Esophagus (tissue), 2 donors: ENCODE measurements around the gene DDX41. TPM values are rescaled to one million over a fixed set of nuclear protein-coding genes. Genes with fewer than 3 reads are reported as not detected.
A peak's percentile ranks its signal among the peaks of the same experiment; 100 is the strongest.

Source experiments
- H3K27ac ChIP-seq, 2 donors: one replicate each; pipeline ENCODE4 v1.5.1; 2013; ENCODE audit warnings: low read depth in 2 of 2, mild to moderate bottlenecking in 2 of 2, inconsistent platforms in 1 of 2, low read length in 1 of 2, moderate library complexity in 1 of 2
- H3K27me3 ChIP-seq, 2 donors: one replicate each; pipeline ENCODE4 v1.6.1; 2013; ENCODE audit warnings: low read length in 2 of 2, control low read depth in 1 of 2, mild to moderate bottlenecking in 1 of 2; ENCODE audit not compliant: insufficient read depth in 2 of 2, control insufficient read depth in 1 of 2
- H3K36me3 ChIP-seq, 2 donors: one replicate each; pipeline ENCODE4 v1.6.1; 2013; ENCODE audit warnings: low read length in 1 of 2; ENCODE audit not compliant: control insufficient read depth in 2 of 2, insufficient read depth in 2 of 2
- H3K4me1 ChIP-seq, 2 donors: one replicate each; pipeline ENCODE4 v1.6.1; 2013; ENCODE audit warnings: low read length in 1 of 2; ENCODE audit not compliant: control insufficient read depth in 2 of 2, insufficient read depth in 2 of 2
- H3K4me3 ChIP-seq, 2 donors: one replicate each; pipeline ENCODE4 v1.5.1; 2013; ENCODE audit warnings: low read length in 2 of 2, mild to moderate bottlenecking in 2 of 2, low read depth in 1 of 2, moderate library complexity in 1 of 2
- H3K9me3 ChIP-seq, 2 donors: one replicate each; pipeline ENCODE4 v1.6.1; 2013; ENCODE audit warnings: mild to moderate bottlenecking in 2 of 2, low read depth in 1 of 2, low read length in 1 of 2, moderate library complexity in 1 of 2; ENCODE audit not compliant: control insufficient read depth in 2 of 2, insufficient read depth in 1 of 2
- WGBS, 2 donors: extraction: QIAGEN DNeasy Blood & Tissue Kit; methylation state at CpG; one replicate each; pipeline ENCODE4 v1.1.7; 2013; 5-methylcytosine and 5-hydroxymethylcytosine counted together
- polyA plus RNA-seq, 2 donors: library from polyadenylated mRNA; stranded (reverse); fragments of 200-250 nt; gene quantifications; one replicate each; pipeline ENCODE4 v1.2.3, GENCODE V29; 2013
- donor health status: healthy with polysubstance abuse.
- donor health status: Bipolar disorder and iron deficiency.

Gene DDX41
- polyA plus RNA-seq, 2 donors = 57.0 to 73.8 TPM

DNA sequence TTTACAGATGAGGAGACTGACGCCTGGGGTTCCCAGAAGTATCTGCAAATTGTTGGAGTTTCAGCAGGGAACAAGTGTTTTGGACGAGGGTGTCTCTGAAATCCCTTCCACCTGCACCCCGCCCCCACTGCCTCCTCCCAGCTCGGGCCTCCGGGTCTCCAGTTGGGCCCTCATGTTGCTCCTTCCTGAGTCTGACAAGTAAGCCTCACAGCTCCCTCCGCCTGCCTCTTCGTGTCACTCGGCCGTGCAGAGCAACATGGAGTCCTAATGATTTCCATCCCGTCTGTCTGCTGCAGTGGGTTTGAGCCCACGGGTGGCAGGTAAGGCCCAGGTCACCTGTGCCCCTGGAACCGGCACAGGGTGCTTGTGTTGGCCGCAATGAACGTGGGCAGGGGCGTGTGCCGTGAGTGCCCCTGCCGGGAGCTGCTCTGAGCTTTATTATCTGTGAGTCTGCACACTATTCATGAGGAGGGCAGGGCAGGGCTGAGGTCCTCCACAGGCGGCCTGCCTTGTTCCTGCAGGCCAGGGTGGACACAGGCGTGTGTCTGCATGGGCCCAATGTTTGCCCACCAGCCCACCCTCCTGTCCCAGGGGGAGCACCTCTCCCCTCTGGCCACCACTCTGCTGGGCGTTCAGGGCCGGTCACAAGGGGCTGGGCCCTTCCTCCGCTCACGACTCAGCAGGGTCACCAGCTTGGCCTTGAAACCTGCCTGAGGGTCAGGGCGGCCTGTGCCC is 13.2 kb downstream of the DDX41 start:
- Histone ChIP-seq H3K9me3 (no peaks in the 10 kb centered on the region), H3K36me3 (peaks cover 0 to 6% of the 10 kb centered on the region in 2 donors), H3K4me3 (no peak overlapping the region), H3K4me1 (peaks cover 0 to 2% of the 10 kb centered on the region in 2 donors), H3K27ac (no peak overlapping the region), H3K27me3 (no peaks in the 10 kb centered on the region)
- WGBS, 2 donors = 82 to 86% methylated on average over 24 of the region's 24 CpGs

DNA sequence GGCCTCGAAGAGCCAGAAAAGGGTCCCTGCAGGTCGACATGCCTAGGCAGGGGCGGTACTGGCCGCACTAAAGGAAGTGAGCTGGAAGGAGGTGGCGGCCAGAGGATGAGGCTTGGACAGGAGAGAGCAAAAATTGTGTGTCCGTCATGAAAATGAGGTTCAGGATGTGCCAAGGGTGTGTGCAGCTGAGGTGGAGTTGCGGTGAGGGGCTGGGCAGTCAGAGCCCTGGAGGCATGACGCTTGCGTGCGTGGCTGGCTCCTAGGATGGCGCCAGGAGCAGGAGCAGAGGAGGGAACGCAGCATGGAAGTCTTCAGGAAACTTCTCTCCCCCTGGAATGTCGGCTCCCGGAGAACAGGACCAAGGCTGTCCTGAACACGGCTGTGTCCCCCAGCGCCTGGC is 13.9 kb downstream of the DDX41 start:
- no peak overlapping the region for H3K27ac ChIP-seq
- no peaks in the 10 kb centered on the region for H3K9me3 ChIP-seq
- H3K4me1 ChIP-seq = peaks cover 0 to 6% of the 10 kb centered on the region in 2 donors
- 58 to 73% methylated on average over 16 of the region's 16 CpGs for WGBS, 2 donors
- H3K36me3 ChIP-seq = peaks cover 0 to 6% of the 10 kb centered on the region in 2 donors
- no peak overlapping the region for H3K4me3 ChIP-seq
- no peaks in the 10 kb centered on the region for H3K27me3 ChIP-seq

DNA sequence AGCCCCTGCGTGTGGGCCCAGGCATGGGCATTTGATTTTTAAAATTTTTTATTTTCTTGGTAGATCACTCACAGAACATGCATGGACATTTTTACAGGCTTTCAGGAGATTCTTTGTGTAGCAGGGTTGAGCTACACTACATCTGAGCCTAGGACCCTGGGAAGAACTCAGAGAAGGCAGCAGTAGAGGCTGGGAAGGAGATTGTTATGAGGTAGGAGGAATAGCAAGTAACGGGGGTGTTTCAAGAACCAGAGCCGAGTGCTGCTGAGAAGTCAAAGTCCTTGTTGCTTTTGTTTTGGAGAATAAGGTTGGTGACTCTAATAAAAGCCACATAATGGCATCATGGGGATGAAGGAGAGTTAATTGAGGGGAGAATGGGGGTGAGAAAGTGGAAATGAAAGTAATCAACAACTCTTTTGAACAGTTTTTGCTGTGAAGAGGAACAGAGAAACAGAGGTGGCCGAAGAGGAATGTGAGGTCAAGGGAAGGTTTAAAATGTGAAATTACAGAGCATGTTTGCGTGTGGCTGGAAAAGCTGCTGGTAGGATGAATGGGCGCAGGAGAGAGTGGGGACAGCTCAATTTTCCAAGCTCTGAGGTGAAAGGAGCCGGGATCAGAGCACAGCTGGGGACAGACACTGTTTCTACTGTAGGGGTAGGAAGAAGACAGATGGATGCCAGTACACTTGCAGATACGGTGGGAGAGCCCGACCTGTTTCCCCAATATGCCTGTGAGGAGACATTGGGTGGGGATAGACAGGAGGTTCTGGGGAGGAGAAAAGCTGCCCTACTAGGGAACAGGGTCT is 14.7 kb downstream of the DDX41 start:
- 59 to 61% methylated on average over 9 of the region's 9 CpGs for WGBS, 2 donors
- no peak overlapping the region for H3K27ac ChIP-seq

GRCh38 chr5:177500685-177501522 is 15.9 kb downstream of the DDX41 start:
- 16 to 17% methylated on average over 10 of the region's 10 CpGs for WGBS, 2 donors
- H3K27ac ChIP-seq = peak overlapping the region in 1 of 2 donors; percentile 6
- no peaks in the 10 kb centered on the region for H3K27me3 ChIP-seq
- H3K9me3 ChIP-seq = no peaks in the 10 kb centered on the region
- peaks cover 0 to 14% of the 10 kb centered on the region in 2 donors for H3K4me1 ChIP-seq
- peaks cover 0 to 6% of the 10 kb centered on the region in 2 donors for H3K36me3 ChIP-seq
- H3K4me3 ChIP-seq = no peak overlapping the region

More for the DNA sequence above, 14.7 kb downstream of the DDX41 start:
- Histone ChIP-seq H3K27me3 (no peaks in the 10 kb centered on the region), H3K4me1 (peaks cover 0 to 6% of the 10 kb centered on the region in 2 donors), H3K4me3 (no peak overlapping the region), H3K9me3 (no peaks in the 10 kb centered on the region), H3K36me3 (peaks cover 0 to 6% of the 10 kb centered on the region in 2 donors)

DNA sequence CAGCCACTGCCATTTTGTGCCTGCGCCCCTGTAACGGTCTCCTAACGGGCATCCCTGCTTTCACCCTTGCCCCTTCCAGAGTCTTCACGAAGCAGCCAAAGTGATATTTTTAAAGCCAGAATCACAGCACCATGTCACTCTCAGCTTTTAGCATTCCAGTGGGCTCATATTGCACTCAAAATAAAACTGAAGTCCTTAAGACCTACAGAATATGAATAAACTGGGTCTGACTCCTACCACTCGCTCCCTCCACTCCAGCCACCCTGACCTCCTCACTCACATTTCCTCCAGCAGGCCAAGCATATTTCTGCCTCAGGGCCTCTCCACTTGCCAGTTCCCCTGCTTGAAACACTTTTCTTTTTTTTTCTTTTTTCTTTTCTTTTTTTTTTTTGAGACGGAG is 16.9 kb downstream of the DDX41 start:
- Histone ChIP-seq H3K27ac (no peak overlapping the region), H3K9me3 (no peaks in the 10 kb centered on the region), H3K36me3 (peaks cover 0 to 6% of the 10 kb centered on the region in 2 donors), H3K4me3 (no peak overlapping the region), H3K4me1 (peaks cover 3 to 15% of the 10 kb centered on the region in 2 donors), H3K27me3 (no peaks in the 10 kb centered on the region)
- whole genome bisulfite sequencing, 2 donors = 77 to 79% methylated on average over 6 of the region's 6 CpGs

- H3K27ac ChIP-seq = peak overlapping the region; percentile 54 to 65
Measured at GRCh38 chr5:177498013-177498787, 18.6 kb downstream of the DDX41 start.

GRCh38 chr5:177497292-177498012 is 19.3 kb downstream of the DDX41 start, which contains the start of gene PDLIM7:
Gene PDLIM7 (minus strand): TSS chr5:177497604. CDS start chr5:177496512, 1,092 bp downstream.
- peak within 1 kb of the TSS; percentile 53 to 64 for H3K4me3 ChIP-seq
- peaks cover 0 to under 1% of the 10 kb centered on the region in 2 donors for H3K36me3 ChIP-seq
- peak within 1 kb of the TSS; percentile 89 to 92 for H3K27ac ChIP-seq
- no peaks in the 10 kb centered on the region for H3K9me3 ChIP-seq
- WGBS, 2 donors = 0 to 1% methylated on average over 63 to 73 of the region's 73 CpGs
- H3K4me1 ChIP-seq = peaks cover 3 to 15% of the 10 kb centered on the region in 2 donors
- no peaks in the 10 kb centered on the region for H3K27me3 ChIP-seq

More at GRCh38 chr5:177498013-177498787, 18.6 kb downstream of the DDX41 start:
- Histone ChIP-seq H3K27me3 (no peaks in the 10 kb centered on the region), H3K4me1 (peaks cover 3 to 15% of the 10 kb centered on the region in 2 donors), H3K36me3 (no peaks in the 10 kb centered on the region), H3K9me3 (no peaks in the 10 kb centered on the region), H3K4me3 (peak overlapping the region; percentile 51 to 53)
- 9 to 10% methylated on average over 43 to 48 of the region's 48 CpGs for WGBS, 2 donors

DNA sequence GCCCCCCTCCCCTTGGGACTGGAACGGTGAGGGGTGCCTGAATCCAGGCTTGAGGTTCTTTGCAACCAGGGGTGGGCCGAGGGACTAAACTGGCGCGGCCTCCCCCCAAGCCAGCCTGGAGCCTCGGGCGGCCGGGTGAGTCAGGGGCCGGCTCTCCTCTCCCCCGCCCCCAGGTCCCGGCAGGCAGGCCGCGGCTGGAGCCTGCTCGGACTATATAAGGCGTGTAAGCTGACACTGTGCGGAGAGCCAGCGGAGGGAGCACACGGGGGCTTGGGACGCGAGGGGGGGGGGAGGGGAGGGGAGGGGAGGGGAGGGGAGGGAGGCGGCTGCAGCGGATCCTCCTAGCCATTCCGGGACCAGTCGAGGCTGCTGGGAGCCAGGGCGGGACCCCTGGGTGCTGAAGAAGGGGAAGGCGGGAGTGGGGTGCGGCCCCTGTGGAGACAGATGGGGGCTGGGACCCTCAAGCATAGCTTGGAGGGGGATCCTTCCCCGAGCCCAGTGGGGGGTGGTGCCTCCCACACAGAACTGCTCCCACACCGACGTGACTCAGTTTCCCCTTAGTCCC is 20.0 kb downstream of the DDX41 start:
- Histone ChIP-seq H3K27ac (peak overlapping the region; percentile 89 to 92), H3K27me3 (no peaks in the 10 kb centered on the region), H3K4me3 (peak overlapping the region; percentile 53 to 64), H3K36me3 (peaks cover 0 to 7% of the 10 kb centered on the region in 2 donors), H3K9me3 (no peaks in the 10 kb centered on the region), H3K4me1 (peaks cover 3 to 15% of the 10 kb centered on the region in 2 donors)
- 3 to 9% methylated on average over 12 to 29 of the region's 29 CpGs for WGBS, 2 donors
